Endothelial cell of umbilical vein (primary cell): Measurements from ENCODE around the gene NEO1. TPM values are rescaled to one million over a fixed set of nuclear protein-coding genes. Genes with fewer than 3 reads are reported as not detected.

Experiments
- BruUV-seq: library from RNA; stranded (reverse); fragments of 400-500 nt; replicated peaks from 2 replicates; lab custom pipeline; 2021; lab: Mats Ljungman, UMichigan
- CTCF ChIA-PET: fragments of 300-600, 350-600 bp; sonication (Branson Sonifier 250); formaldehyde crosslinking; loops from one replicate; lab custom pipeline; 2021; ENCODE audit warnings: antibody characterized with exemption, inconsistent platforms; lab: Charles Lee
- POLR2A ChIA-PET: fragments of 300-600, 350-600 bp; sonication (Branson Sonifier 250); formaldehyde crosslinking; loops from one replicate; lab custom pipeline; 2021; ENCODE audit warnings: antibody characterized with exemption, inconsistent platforms; lab: Charles Lee
- DNase-seq: peaks from one replicate; pipeline ENCODE4 v3.0.0-alpha.2; 2011; ENCODE audit warnings: low read depth, low spot score
- FAIRE-seq: peaks from 2 replicates; lab custom pipeline; 2011; peaks lifted over from hg19 to GRCh38; lab: Jason Lieb, UNC
- H2AFZ ChIP-seq: 2 replicates; pipeline ENCODE4 v1.6.0; 2012; ENCODE audit warnings: low read depth, low read length, control low read depth, inconsistent platforms
- H3K27ac ChIP-seq: 2 replicates; pipeline ENCODE4 v1.5.1; 2011; ENCODE audit warnings: low read depth, mild to moderate bottlenecking, control low read depth, low read length, moderate library complexity; ENCODE audit not compliant: insufficient read depth
- H3K27me3 ChIP-seq, 2 experiments: 2 replicates each; pipeline versions ENCODE4 v1.6.0 to v1.6.1; 2011; ENCODE audit warnings: low read length in 2 of 2, mixed read lengths in 1 of 2; ENCODE audit not compliant: control insufficient read depth in 2 of 2, insufficient read depth in 2 of 2
- H3K36me3 ChIP-seq, 2 experiments: 2 replicates in 1 of 2; 3 replicates in 1 of 2; pipeline ENCODE4 v1.5.1; 2011; ENCODE audit warnings: low read length in 2 of 2, mild to moderate bottlenecking in 1 of 2, moderate library complexity in 1 of 2; ENCODE audit not compliant: control insufficient read depth in 2 of 2, insufficient read depth in 2 of 2; ENCODE audit errors: extremely low read depth in 1 of 2
- H3K4me1 ChIP-seq: 3 replicates; pipeline ENCODE4 v1.5.1; 2011; ENCODE audit warnings: mild to moderate bottlenecking, low read length; ENCODE audit not compliant: control insufficient read depth, insufficient read depth; ENCODE audit errors: extremely low read depth
- H3K4me2 ChIP-seq: 2 replicates; pipeline ENCODE4 v1.6.1; 2011; ENCODE audit warnings: low read length, control low read depth, mixed read lengths; ENCODE audit not compliant: insufficient read depth
- H3K4me3 ChIP-seq, 3 experiments: fragments of 200-600 bp in 1 of 3; sonication (generic), shearing (Covaris generic) in 1 of 3; replicated peaks in 1 of 3; 2 replicates each; pipeline ENCODE4 v1.5.1; 2011 to 2016; ENCODE audit warnings: control low read depth in 3 of 3, low read length in 3 of 3, mild to moderate bottlenecking in 2 of 3, inconsistent platforms in 1 of 3, low read depth in 1 of 3, moderate library complexity in 1 of 3; ENCODE audit not compliant: insufficient read depth in 1 of 3
- H3K79me2 ChIP-seq: 2 replicates; pipeline ENCODE4 v1.6.0; 2012; ENCODE audit warnings: low read length, inconsistent platforms; ENCODE audit not compliant: control insufficient read depth, insufficient read depth
- H3K9ac ChIP-seq: replicated peaks from 2 replicates; pipeline ENCODE3; 2011; ENCODE audit warnings: low read length, control low read depth; ENCODE audit not compliant: insufficient read depth; ENCODE audit errors: extremely low read depth
- H3K9me1 ChIP-seq: replicated peaks from 3 replicates; pipeline ENCODE4 v1.6.0; 2011; ENCODE audit warnings: mild to moderate bottlenecking, low read length; ENCODE audit not compliant: control insufficient read depth, insufficient read depth; ENCODE audit errors: extremely low read depth
- H3K9me3 ChIP-seq: replicated peaks from 2 replicates; pipeline ENCODE4 v1.5.1; 2012; ENCODE audit warnings: low read length, inconsistent platforms; ENCODE audit not compliant: control insufficient read depth, insufficient read depth
- H4K20me1 ChIP-seq: replicated peaks from 2 replicates; pipeline ENCODE3; 2011; ENCODE audit warnings: mild to moderate bottlenecking, low read length; ENCODE audit not compliant: control insufficient read depth, insufficient read depth; ENCODE audit errors: extremely low read depth
- CTCF ChIP-seq, 2 donors: IDR thresholded peaks; 1 replicate in 1 of 2; 2 replicates in 1 of 2; pipeline ENCODE4 v1.5.1; 2011; ENCODE audit warnings: low read length in 2 of 2, mild to moderate bottlenecking in 2 of 2, moderate library complexity in 2 of 2, control low read depth in 1 of 2, inconsistent platforms in 1 of 2, low read depth in 1 of 2; ENCODE audit not compliant: insufficient read depth in 1 of 2; ENCODE audit errors: extremely low read depth in 1 of 2
- EZH2 ChIP-seq: IDR thresholded peaks from 2 replicates; pipeline ENCODE4 v1.6.1; 2012; ENCODE audit warnings: borderline replicate concordance, low read depth, mild to moderate bottlenecking, moderate library complexity, low read length, inconsistent platforms; ENCODE audit not compliant: severe bottlenecking
- JUN ChIP-seq: IDR thresholded peaks from 2 replicates; pipeline ENCODE4 v1.6.1; 2011; ENCODE audit warnings: borderline replicate concordance, low read depth; ENCODE audit not compliant: insufficient read length, insufficient read depth
- MAX ChIP-seq: IDR thresholded peaks from 2 replicates; pipeline ENCODE4 v1.6.1; 2011; ENCODE audit not compliant: insufficient read depth, insufficient read length
- MYC ChIP-seq: IDR thresholded peaks from one replicate; pipeline ENCODE4 v1.6.1; 2011; ENCODE audit warnings: mild to moderate bottlenecking, low read depth, low read length
- POLR2A ChIP-seq: IDR thresholded peaks from 2 replicates; pipeline ENCODE4 v1.6.1; 2012; ENCODE audit warnings: low read depth, mild to moderate bottlenecking, control low read depth, low read length
- dilution Hi-C: fragments of 300-500 bp; cut with MboI; formaldehyde crosslinking; loops from one replicate; pipeline ENCODE4 v1.15.0; 2019; ENCODE audit warnings: low sequenced_read_pairs; ENCODE audit not compliant: extremely low pct_ligation_motif_present
- intact Hi-C: fragments of 100-400 bp; cut with micrococcal nuclease; formaldehyde crosslinking; loops from one replicate; pipeline ENCODE4 v1.10.0; 2022
- polyA plus RNA-seq, 4 experiments: library from polyadenylated mRNA; depleted of rRNA in 3 of 4; stranded (reverse) in 3 of 4; unstranded in 1 of 4; fragments of >200 nt; gene quantifications; 2 replicates each; pipeline versions ENCODE4 v1.2.1 to v1.2.3, GENCODE V29; 2011 to 2012; ENCODE audit warnings: missing spikeins in 1 of 4
- total RNA-seq: library from RNA; stranded (reverse); gene quantifications from 2 replicates; pipeline ENCODE4 v1.2.3, GENCODE V29; 2021

The NEO1 gene
- total and polyA plus RNA-seq, 2 donors (not counting 3 experiments of a cell fraction or from before 2014, with no cell fraction given): 0.12 to 0.35 TPM

GRCh38 chr15:73239564-73240215, 187.4 kb downstream of the NEO1 start:
- Histone ChIP-seq H3K79me2 (no peaks in the 10 kb centered on the region), H3K9ac (no peak overlapping the region), H3K9me3 (no peaks in the 10 kb centered on the region), H3K4me3 (no peak overlapping the region), H3K4me1 (no peaks in the 10 kb centered on the region), H3K4me2 (no peak overlapping the region), H3K36me3 (no peaks in the 10 kb centered on the region), H3K27me3 (peaks cover 0 to 4% of the 10 kb centered on the region in 2 experiments), H2AFZ (no peak overlapping the region), H3K27ac (no peak overlapping the region), H4K20me1 (no peaks in the 10 kb centered on the region), H3K9me1 (no peaks in the 10 kb centered on the region)
- dilution Hi-C loops: no loop called here
- FAIRE-seq (no peak), DNase-seq (no peak)
- BruUV-seq: no TSS peak
- ChIA-PET POLR2A (no interaction called here), CTCF (interaction anchor here (0.6 to 5.3 kb wide), 7 partner anchors 12 to 888 kb away, joined by 3 to 120 read pairs (median 9); no protein-coding TSS in a partner anchor)
- no peak for TF ChIP-seq MYC
- TF ChIP-seq EZH2: no peak
- intact Hi-C loops: no loop called here

GRCh38 chr15:73240866-73241499, 188.7 kb downstream of the NEO1 start:
- FAIRE-seq (peak; percentile 66), DNase-seq (peak; percentile 66)
- no TSS peak for BruUV-seq
- no peak overlapping the region for H3K9ac ChIP-seq
- H3K36me3 ChIP-seq: no peaks in the 10 kb centered on the region
- H4K20me1 ChIP-seq: no peaks in the 10 kb centered on the region
- no peaks in the 10 kb centered on the region for H3K9me3 ChIP-seq
- H3K4me2 ChIP-seq: no peak overlapping the region
- intact Hi-C loops (loop anchor here (1.0 kb wide), 2 partner anchors 24 to 32 kb away; no protein-coding TSS in a partner anchor), dilution Hi-C loops (no loop called here)
- no peaks in the 10 kb centered on the region for H3K4me1 ChIP-seq
- H3K9me1 ChIP-seq: no peaks in the 10 kb centered on the region
- no peak overlapping the region for H3K4me3 ChIP-seq
- TF ChIP-seq POLR2A: no peak
- TF ChIP-seq JUN: no peak
- no peak for TF ChIP-seq MAX
- TF ChIP-seq EZH2: no peak
- TF ChIP-seq CTCF (IDR thresholded peaks at IDR 0.05; ENCODE audit: extremely low read depth in 1 of 2, insufficient read depth in 1 of 2, low read depth in 1 of 2, low read length in 2 of 2): peak; percentile 64 to 67
- H2AFZ ChIP-seq: no peak overlapping the region
- CTCF ChIA-PET: interaction anchor here (0.5 to 5.3 kb wide), 39 partner anchors 9 to 668 kb away, joined by 3 to 120 read pairs (median 4); no protein-coding TSS in a partner anchor
- POLR2A ChIA-PET: no interaction called here
- H3K27me3 ChIP-seq: peaks cover 0 to 4% of the 10 kb centered on the region in 2 experiments
- H3K79me2 ChIP-seq: no peaks in the 10 kb centered on the region
- no peak overlapping the region for H3K27ac ChIP-seq
